HG03045 (cell line): ENCODE data around the gene BCOR.

Experiments
- ATAC-seq: cut with Tn5 transposase; IDR thresholded peaks from one replicate; pipeline ENCODE4 v1.9.1; 2021; ENCODE audit warnings: mild to moderate bottlenecking, moderate library complexity; ENCODE audit not compliant: unreplicated experiment

BCOR gene

GRCh38 chrX:40097504-40098263 lies at the start of gene BCOR:
Gene BCOR, minus strand, starts transcription at chrX:40097958. Its CDS starts 20,029 bp downstream, at chrX:40077929.
- peak; percentile 23 for ATAC-seq

- no peak for ATAC-seq
Measured at GRCh38 chrX:40147126-40147952, 49.6 kb upstream of the BCOR start.

DNA sequence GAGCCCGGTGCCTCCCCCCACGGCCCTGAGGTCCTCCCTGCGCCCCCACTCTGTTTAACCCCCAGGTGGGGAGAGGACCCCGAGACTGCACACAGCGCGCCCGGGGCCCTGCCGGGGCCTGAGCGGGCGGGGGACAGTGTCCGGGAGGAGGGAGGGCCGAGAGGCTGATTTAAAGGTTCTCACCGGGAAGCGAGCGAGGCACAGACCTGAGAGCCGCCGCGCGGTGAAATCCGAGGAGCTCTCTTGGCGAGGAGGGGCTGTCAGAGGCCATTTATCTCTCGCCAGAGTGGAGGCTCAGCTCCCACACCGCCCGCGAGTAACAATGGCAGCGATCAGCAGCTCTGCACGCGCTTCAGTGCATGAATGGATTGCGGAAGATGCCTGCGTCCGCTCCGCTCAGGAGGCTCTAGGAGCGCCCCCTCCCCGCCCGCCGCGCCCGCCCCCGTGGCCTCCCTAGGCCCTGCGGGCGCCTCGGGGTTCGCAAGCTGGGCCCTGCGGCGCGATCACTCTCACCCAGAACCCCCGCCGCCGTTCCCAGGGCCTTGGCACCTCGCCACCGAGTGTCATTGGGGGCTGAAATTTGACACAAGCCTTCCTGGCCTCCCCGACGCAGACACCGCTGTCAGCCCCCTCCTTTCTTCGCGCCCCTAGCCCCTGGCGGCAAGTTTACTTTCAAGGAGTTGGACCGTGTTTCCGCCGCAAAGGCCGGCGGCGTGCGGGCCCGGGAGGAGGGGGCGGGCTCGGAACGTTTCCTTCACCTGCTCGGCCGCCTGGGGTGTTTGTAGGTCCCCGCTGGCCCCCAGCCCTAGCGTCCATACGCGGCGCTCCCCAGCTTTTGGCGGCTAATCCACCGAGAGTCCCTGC lies 48.7 kb upstream of the BCOR start:
- ATAC-seq: no peak

- ATAC-seq: no peak
Measured at GRCh38 chrX:40145923-40146261, 48.1 kb upstream of the BCOR start.

DNA sequence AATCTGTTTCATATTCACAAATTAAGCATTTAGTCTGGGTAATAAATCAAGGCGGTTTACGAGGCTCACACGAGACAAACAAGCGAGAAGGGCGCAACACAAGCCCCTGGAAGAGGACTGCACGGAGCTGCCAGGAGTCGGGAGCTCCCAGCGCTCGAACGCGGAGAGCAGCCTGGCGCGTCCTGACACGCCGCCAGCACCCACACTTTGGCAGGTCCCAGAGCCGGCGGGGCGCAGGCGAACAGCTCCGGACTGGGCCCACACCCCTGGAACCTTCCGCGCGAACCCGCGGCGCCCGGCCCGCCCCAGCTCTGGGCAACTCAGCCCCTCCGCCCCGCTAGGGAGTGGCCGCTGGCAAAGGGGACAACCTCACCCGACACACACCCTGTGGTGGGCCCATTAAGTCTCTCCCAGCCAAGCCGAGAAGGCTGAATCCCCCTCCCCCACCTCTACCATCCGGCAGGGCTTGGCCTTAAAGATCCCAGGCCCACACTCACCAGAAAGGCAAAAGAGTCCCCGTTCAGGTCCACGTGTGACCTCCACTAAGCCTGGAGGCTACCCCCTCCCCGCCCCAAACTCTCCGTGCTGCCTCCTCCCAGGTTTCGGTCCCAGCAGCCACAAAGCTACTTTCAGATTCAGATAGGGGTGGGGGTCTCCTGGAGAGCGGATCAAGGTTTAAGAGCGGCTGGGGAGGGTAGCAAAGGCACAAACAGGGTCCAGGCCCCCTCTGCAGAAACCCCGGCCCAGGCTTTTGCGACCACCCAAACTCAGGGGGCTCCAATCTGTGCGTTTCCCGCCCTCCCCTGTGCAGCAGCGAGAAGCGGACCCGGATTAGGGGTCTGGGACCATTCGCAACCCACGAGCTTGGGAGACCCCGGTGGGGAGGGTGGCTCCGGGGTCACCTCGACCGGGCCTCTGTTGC lies 47.5 kb upstream of the BCOR start:
- ATAC-seq: no peak

- ATAC-seq: no peak
Measured at GRCh38 chrX:40144576-40144975, 46.8 kb upstream of the BCOR start.

GRCh38 chrX:40143987-40144386 lies 46.2 kb upstream of the BCOR start:
- no peak for ATAC-seq

DNA sequence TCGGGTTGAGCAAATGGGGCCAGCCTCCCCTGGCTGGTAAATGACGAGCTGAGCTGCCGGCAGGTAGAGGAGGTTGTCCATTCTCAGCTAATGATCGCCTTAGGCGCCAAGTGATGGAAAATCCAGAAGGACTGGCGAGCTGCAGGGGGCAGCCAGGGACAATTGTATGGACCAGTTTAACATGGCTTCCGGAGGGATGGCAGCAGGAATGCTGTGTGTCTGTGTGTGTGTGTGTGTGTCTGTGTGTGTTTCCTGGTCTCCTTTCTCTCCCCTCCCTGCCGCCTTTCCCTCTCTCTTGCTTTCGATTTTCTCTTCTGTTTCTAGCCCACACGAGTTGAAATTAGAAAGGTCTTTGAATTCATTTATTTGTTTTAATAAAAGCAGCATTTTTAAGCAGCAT lies 45.2 kb upstream of the BCOR start:
- no peak for ATAC-seq

DNA sequence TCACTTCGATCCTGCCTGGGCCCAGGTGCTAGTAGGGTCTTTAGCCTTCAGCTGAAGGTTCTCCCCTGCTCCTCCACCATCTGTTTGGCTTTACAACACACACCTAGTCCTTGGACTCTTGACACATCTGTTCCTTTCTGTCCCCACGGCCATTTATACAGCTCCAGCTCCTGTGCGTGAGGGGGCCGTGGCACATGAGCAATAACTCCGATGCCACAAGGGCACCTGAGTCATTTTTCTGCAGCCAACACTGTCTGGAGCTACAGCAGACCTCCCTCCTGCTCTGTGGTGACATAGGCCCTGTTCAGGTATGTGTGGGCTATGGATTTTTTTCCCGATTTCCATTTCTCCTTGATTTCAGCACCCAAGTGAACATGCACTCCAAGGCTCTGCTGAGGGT lies 44.7 kb upstream of the BCOR start:
- ATAC-seq: no peak

- no peak for ATAC-seq
Measured at GRCh38 chrX:40140706-40141499, 43.1 kb upstream of the BCOR start.

DNA sequence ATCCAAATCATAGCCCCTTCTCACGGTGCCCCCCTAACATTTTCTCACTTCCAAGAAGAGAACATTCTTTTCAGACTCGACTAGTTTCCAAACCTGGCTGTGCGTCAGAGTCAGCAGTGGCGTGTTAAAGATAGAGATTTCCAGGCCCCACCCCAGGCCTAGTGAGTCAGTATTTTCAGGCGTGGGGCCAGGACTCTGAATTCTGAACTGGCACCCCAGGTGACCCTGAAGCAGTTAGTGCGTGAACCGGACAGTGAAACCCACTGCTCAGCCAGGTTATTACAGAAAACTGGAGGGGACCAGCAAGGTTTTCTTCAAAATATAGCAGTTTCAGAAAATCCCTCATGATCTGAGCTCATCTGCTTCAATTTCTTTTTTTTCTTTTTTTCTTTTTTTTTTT lies 35.0 kb upstream of the BCOR start:
- no peak for ATAC-seq

DNA sequence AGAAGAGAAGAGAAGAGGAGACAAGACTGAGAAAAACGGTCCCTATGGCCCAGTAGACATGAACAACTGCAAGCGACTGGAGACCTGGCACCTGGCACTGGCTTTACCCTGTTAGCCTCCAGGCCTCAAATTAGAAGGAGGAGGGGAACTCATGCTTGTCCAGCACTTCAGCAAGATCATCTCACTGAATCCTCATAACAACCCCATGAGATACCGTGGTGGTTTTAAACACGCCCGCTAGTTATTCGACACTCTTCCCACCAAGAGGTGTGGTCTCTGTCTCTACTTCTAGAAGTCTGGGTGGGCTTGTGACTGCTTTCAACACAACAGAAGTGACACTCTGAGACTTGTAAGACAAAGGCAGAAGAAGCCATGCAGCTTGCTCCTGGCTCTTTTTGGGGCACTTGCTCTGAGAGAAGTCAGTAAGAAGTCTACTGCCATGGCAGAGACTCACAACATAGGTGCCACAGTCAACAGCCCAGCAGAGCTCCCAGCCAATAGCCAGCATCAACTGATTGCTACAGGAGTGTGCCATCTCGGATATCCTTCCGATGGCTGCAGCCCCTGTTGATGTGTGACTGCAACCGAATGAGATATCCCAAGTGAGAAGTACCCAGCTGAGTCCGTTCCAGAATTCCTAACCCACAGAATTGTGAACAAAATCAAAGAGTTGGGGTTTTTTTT lies 34.0 kb upstream of the BCOR start:
- no peak for ATAC-seq

- no peak for ATAC-seq
Measured at GRCh38 chrX:40130207-40130606, 32.4 kb upstream of the BCOR start.

GRCh38 chrX:40127052-40127451 lies 29.3 kb upstream of the BCOR start:
- no peak for ATAC-seq

DNA sequence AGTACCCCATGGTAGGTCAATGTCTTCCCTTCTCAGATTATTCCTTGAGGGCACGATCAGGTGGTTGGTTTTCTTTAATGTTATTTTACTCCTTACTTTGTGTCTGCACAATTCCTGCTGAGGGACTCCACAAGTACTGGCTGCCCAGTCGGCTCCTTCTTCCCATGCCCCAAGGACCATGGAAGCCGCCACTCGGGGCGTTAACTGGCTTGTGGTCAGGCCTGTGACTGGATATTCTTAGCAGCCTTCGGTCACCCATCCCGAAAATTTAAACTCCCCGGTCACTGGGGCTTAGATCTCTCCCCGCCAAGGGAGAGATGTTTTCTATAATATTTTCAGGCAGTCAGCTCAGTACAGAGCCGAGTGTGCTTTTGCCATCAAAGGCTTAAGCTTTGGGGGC lies 24.7 kb upstream of the BCOR start:
- no peak for ATAC-seq

- no peak for ATAC-seq
Measured at GRCh38 chrX:40121618-40122017, 23.9 kb upstream of the BCOR start.

- ATAC-seq: no peak
Measured at GRCh38 chrX:40120838-40121580, 23.3 kb upstream of the BCOR start.

DNA sequence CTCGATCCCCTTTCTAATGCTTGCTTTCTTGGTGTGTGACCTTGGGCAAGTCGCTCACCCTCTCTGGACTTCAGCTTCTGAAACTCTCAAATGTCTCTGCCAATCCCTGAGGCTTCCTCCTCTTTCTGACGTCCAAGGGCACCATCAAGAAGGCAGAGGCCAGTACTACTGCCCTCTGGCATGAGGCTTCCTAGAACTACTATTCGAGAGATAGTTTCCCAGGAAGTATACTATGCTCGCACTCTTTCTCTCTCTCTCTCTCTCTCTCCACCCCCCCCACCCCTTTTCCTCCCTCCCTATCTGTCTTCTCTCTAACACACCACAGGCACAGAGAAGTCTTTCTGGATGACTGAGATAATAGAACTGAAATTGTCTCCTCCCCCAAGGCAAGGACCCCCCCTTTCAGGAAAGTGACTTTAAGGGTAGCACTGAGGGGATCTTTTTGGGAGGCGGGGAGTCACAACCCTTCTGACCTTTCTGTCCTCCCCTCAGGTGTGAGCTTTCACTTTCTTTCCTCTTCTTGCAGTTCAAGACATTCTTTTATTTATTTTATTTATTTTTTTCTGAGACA lies 20.0 kb upstream of the BCOR start:
- ATAC-seq: no peak
